ENCODE results near the gene CEP89.
"Not testable (repeated sequence)": the region's sequence is repeated elsewhere in the genome, so short reads cannot be mapped to it uniquely, and the experiment has no call there.

Gene CEP89

GRCh38 chr19:32966750-32967149, 5.0 kb downstream of the CEP89 start:
- DNase-seq (ENCODE audit: low spot score): no peak

GRCh38 chr19:32945260-32945659, 26.5 kb downstream of the CEP89 start:
- DNase-seq (ENCODE audit: low spot score): no peak

- DNase-seq (ENCODE audit: low spot score): not testable (repeated sequence)
Measured at GRCh38 chr19:32941273-32941672, 30.5 kb downstream of the CEP89 start.

- DNase-seq (ENCODE audit: low spot score): no peak
Measured at GRCh38 chr19:32936065-32936464, 35.7 kb downstream of the CEP89 start.

GRCh38 chr19:32935629-32936028, 36.1 kb downstream of the CEP89 start:
- DNase-seq (ENCODE audit: low spot score): no peak

GRCh38 chr19:32933571-32933970, 38.2 kb downstream of the CEP89 start:
- no peak for DNase-seq (ENCODE audit: low spot score)

GRCh38 chr19:32930567-32930966, 41.2 kb downstream of the CEP89 start:
- DNase-seq (ENCODE audit: low spot score): no peak

GRCh38 chr19:32928806-32929205, 43.0 kb downstream of the CEP89 start:
- DNase-seq (ENCODE audit: low spot score): no peak

- no peak for DNase-seq (ENCODE audit: low spot score)
Measured at GRCh38 chr19:32924200-32924599, 47.6 kb downstream of the CEP89 start.

- no peak for DNase-seq (ENCODE audit: low spot score)
Measured at GRCh38 chr19:32921624-32922023, 50.1 kb downstream of the CEP89 start.

- no peak for DNase-seq (ENCODE audit: low spot score)
Measured at GRCh38 chr19:32919365-32919764, 52.4 kb downstream of the CEP89 start.

GRCh38 chr19:32917616-32917996, 54.2 kb downstream of the CEP89 start:
- DNase-seq (ENCODE audit: low spot score): no peak

GRCh38 chr19:32916969-32917615, 54.7 kb downstream of the CEP89 start:
- no peak for DNase-seq (ENCODE audit: low spot score)

- DNase-seq (ENCODE audit: low spot score): no peak
Measured at GRCh38 chr19:32914879-32915660, 56.7 kb downstream of the CEP89 start.

- no peak for DNase-seq (ENCODE audit: low spot score)
Measured at GRCh38 chr19:32911467-32911866, 60.3 kb downstream of the CEP89 start.

GRCh38 chr19:32910874-32911273, 60.9 kb downstream of the CEP89 start:
- no peak for DNase-seq (ENCODE audit: low spot score)

GRCh38 chr19:32910094-32910493, 61.7 kb downstream of the CEP89 start:
- no peak for DNase-seq (ENCODE audit: low spot score)

GRCh38 chr19:32909257-32909656, 62.5 kb downstream of the CEP89 start:
- no peak for DNase-seq (ENCODE audit: low spot score)

- DNase-seq (ENCODE audit: low spot score): no peak
Measured at GRCh38 chr19:32908641-32909190, 63.0 kb downstream of the CEP89 start.

GRCh38 chr19:32902448-32902847, 69.3 kb downstream of the CEP89 start:
- no peak for DNase-seq (ENCODE audit: low spot score)

GRCh38 chr19:32901504-32902161, 70.1 kb downstream of the CEP89 start:
- DNase-seq (ENCODE audit: low spot score): no peak

- no peak for DNase-seq (ENCODE audit: low spot score)
Measured at GRCh38 chr19:32896516-32897214, 75.1 kb downstream of the CEP89 start.
